Embryonic facial prominence (tissue), 1 donor: ENCODE measurements around the gene CIAO3.
"Not testable (repeated sequence)": the region's sequence is repeated elsewhere in the genome, so short reads cannot be mapped to it uniquely, and the experiment has no call there.

Experiments used
- DNase-seq: peaks from one replicate; pipeline ENCODE4 v3.0.0-alpha.2; 2016; ENCODE audit errors: extremely low spot score

The CIAO3 gene

DNA sequence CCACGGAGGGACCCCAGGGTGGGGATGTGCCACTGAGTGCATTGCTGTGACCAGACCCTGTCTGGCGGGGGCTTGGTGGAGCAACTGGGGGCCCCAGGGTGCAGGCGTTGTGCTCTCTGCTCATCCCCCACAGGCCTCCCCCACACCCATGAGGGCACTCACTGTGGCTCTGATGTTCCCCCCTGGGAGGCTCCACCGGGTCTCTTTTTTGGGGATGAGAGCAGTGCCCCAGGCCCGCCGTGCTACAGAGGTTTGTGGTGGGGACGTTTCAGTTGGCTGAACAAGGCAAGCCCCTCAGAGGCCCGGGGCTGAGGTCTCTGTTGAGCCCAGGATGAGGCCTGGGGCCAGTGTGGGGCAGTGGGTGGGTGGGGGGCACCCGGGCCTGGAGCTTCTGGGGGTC, 17.1 kb downstream of the CIAO3 start:
- no peak for DNase-seq

DNA sequence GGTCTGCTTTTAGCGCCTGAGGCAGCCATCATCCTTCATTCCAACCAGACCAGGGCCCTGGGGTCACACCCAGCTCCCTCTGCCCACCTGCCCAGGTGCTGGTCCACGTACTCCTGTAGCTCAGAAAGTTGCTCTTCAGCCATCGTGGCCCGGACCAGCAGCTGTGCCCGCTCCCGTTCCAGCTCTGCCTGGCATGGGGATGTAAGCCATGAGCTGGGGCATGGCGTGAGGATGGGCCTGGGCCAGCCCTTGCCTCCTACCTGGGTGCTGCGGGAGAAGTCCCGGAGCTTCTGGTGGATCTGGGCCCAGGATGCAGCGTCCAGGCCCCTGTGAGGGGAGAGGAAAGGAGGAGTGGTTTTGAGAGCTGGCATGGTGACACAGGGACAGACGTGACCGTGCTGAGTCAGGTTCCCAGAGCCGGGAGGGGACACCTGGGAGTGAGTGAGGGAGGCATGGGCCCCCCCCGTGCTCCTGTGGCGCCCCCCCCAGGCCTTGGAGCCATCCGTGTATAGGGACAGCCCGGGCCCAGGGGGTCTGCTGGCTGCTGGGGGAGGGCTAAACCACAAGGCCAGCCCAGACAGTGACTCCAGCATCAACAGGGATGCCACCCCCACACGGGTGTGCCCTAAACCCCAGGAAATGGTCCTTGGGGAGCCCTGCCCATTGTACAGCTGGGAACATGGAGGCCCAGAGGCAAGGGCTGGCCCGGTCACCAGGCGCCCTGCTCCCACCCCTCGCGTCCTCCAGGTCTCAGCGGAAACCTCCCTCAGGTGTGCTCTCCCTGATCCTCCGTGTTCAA, 17.8 kb downstream of the CIAO3 start:
- DNase-seq, result no peak

- DNase-seq, result no peak
Measured at GRCh38 chr16:721765-722540, 18.8 kb downstream of the CIAO3 start.

DNA sequence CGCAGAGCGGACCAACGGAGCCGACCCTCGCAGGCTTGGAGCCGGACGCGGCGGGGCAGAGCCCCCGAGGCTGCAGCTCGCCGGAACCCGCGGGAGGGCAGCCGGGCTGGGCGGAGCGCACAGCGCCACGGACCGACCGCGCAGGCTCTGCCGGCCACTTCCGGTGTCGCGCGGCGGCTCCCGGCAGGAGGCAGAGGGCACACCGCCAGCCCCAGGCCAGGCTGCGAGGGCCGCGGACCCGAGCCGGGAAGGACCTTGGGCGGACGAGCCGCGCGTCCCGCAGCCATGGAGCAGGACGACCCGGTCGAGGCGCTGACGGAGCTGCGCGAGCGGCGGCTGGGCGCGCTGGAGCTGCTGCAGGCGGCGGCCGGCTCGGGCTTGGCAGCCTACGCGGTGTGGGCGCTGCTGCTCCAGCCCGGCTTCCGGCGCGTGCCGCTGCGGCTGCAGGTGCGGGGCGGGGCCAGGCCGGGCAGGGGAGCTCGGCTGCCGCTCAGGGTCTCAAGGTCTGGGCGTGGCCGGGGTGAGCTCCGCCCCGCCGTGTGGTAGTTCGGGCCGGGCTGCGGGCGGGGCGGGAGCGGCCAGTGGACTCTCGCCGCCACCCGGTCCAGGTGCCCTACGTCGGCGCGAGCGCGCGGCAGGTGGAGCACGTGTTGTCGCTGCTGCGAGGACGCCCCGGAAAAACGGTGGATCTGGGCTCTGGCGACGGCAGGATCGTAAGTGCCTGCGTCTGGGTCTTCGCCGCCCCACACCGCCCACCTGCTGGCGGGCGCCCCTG, 19.6 kb downstream of the CIAO3 start, which contains the start of gene ANTKMT:
TSS of gene ANTKMT (plus strand) at position 157 of the 775 bp plus-strand sequence. CDS start at position 286, 129 bp downstream.
- DNase-seq, result peak; percentile 37

GRCh38 chr16:720447-720989, 20.3 kb downstream of the CIAO3 start:
- no peak for DNase-seq

GRCh38 chr16:719815-720446, 20.9 kb downstream of the CIAO3 start:
- no peak for DNase-seq

- no peak for DNase-seq
Measured at GRCh38 chr16:718922-719321, 21.9 kb downstream of the CIAO3 start.

GRCh38 chr16:718389-718788, 22.4 kb downstream of the CIAO3 start:
- DNase-seq, result no peak

- no peak for DNase-seq
Measured at GRCh38 chr16:717450-718245, 23.1 kb downstream of the CIAO3 start.

- no peak for DNase-seq
Measured at GRCh38 chr16:716768-717325, 23.9 kb downstream of the CIAO3 start.

DNA sequence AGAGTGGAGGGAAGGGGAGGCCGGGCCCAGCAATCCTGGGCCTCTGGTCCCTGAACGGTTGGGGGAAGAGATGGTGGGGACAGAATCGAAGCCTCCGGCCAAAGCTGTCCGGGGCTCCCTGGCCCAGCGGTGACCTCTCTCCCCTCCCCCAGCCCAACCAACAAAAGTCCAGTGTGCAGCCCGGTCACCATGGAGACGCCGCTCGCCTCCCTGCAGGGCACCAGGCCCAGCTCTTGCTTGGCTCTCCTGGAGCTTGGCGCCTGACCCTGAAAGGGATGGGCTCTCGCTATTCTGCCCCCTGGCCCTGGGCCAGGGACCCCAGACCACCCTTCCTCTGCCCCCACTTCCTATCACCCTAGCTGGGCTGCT, 24.6 kb downstream of the CIAO3 start:
- no peak for DNase-seq

GRCh38 chr16:715477-716199, 25.2 kb downstream of the CIAO3 start:
- DNase-seq, result no peak

DNA sequence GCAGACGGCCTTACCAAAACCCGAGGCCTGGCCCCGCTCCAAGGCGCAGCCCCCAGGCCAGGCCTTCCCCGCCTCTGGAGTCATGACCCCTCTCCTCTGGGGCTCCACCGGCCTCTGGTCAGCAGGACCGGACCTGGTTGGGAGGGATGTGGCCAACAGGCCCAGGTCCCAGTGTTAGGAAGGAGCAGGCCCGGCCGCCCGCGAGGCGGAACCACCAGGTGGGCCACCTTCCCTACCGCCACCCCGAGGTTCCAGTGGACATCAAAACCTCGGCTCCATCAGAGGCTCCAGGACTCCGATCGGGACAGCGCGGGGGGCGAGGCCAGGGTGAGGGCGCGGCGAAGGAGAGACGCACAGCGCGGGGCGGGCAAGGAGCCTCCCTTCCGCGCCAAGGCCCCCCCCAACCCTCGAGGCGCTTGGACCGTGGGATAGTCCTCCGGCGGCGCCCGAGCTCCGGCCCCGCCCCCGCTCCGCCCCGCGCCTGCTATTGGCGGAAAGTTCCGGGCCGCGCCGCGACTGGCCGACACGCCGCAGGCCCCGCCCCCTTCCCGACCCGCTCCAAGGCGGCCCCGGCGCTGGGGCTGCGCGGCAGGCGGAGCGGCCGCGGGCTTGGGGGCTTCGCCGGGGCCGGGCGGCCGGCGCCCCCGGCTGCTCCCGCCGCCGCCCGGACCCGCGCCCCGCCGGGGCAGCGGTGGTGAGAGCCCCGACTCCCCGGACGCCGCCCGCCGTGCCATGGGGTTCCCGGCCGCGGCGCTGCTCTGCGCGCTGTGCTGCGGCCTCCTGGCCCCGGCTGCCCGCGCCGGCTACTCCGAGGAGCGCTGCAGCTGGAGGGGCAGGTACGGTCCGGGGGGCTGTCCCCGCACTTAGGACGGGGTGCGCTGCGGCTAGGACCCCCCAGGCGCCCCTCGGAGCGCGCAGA, 26.0 kb downstream of the CIAO3 start, which contains the start of gene METRN:
TSS of gene METRN (plus strand) at position 561 of the 919 bp plus-strand sequence. CDS start at position 733, 172 bp downstream.
- peak; percentile 64 for DNase-seq

GRCh38 chr16:714079-714478, 26.7 kb downstream of the CIAO3 start:
- DNase-seq, result no peak

DNA sequence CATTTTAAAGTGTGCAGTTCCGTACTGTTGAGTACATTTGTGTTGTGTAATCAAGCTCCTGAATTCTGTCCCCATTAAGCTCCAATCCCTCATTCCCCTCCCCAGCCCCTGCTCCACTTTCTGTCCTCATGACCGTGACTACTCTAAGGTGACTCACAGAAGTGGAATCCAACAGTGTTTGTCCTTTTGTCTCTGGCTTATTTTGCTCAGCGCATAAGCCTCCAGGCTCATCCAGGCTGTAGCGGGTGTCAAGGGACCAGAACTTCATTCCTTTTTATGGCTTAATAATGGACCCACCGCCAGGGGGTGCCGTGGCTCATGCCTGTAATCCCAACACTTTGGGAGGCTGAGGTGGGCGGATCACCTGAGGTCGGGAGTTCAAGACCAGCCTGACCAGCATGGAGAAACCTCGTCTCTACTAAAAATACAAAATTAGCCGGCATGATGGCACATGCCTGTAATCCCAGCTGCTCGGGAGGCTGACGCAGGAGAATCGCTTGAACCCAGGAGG, 28.0 kb downstream of the CIAO3 start:
- DNase-seq, result not testable (repeated sequence)

DNA sequence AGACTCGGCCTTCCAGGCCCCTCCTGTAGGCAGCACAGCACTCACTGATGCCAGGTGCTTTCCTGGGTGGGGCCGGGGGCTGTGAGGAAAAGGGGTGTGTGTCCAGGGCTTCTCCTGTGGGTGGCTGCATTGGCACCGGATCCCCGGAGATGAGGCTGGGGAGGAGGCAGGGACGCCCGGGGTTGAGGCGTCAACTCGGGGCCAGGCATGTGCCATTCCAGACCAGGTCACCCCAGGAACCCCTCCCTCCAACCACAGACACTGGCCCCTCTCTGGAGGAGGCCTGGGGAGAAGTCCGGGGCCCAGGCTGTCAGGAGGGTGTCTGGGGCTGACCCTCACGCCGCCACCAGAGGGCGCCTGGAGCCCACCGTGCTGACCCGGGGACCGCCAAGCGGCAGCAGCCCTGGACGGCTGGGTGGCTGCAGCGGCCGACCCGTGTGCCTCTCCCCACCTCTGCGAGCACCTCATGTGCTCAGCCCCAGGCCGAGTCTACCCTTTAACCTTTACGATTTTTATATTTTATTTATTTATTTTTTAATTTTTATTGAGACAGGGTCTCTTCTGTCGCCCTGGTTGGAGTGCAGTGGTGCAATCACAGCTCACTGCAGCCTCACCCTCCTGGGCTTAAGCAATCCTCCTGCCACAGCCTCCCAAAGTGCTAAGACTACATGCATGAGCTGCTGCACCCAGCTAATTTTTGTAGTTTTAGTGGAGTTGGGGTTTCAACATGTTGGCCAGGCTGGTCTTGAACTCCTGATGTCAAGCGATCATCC, 29.1 kb downstream of the CIAO3 start:
- no peak for DNase-seq

DNA sequence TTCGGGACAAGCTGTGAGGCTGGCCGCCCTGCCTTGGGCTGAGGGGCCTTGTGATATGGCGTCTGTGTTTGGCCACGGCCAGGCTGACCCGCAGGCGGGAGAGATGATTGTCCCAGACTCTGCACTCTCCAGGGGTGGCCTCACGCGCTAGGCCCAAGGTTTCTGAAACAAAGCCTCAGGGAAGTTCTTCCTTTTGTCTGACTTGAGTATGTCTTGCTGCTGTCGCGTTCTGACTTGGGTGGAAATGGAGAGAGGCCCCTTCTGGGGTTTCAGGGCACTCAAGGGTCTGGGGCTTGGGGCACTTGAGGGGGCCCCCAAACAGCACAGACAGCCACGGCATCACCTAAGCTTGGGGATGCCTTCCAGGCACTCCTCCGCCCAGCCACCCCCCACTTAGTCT, 29.7 kb downstream of the CIAO3 start:
- DNase-seq, result no peak
